ENCODE results near the gene IGF2R.

Gene IGF2R

GRCh38 chr6:160039441-160039840 lies 70.6 kb downstream of the IGF2R start:
- Histone ChIP-seq H4K20me1 (ENCODE audit: insufficient read depth, low read length) (no peaks in the 10 kb centered on the region), H3K4me1 (ENCODE audit: low read length) (no peaks in the 10 kb centered on the region), H3K4me3 (ENCODE audit: low read length) (no peak overlapping the region), H3K9me3 (replicated peaks; ENCODE audit: insufficient read depth, low read length) (no peaks in the 10 kb centered on the region), H3K9me2 (replicated peaks; ENCODE audit: insufficient read depth, low read length) (no peaks in the 10 kb centered on the region), H3K4me2 (ENCODE audit: low read depth, low read length) (no peak overlapping the region), H3K36me3 (replicated peaks; ENCODE audit: insufficient read depth, low read length) (no peaks in the 10 kb centered on the region), H3K9ac (ENCODE audit: low read length) (no peak overlapping the region), H3K27me3 (replicated peaks; ENCODE audit: insufficient read depth, low read length) (no peaks in the 10 kb centered on the region), H3K79me2 (ENCODE audit: low read length) (no peaks in the 10 kb centered on the region), H2AFZ (ENCODE audit: low read length) (no peak overlapping the region), H3K27ac (ENCODE audit: low read length) (no peak overlapping the region), H3F3A (ENCODE audit: insufficient read depth, low read length) (no peaks in the 10 kb centered on the region)
- TF ChIP-seq EZH2 (optimal IDR thresholded peaks at IDR 0.05; ENCODE audit: low read depth, low read length): no peak
- no peak for TF ChIP-seq EZH2phosphoT487 (IDR thresholded peaks at IDR 0.05; ENCODE audit: low read length)
- no peak for TF ChIP-seq CTCF (IDR thresholded peaks at IDR 0.05; ENCODE audit: low read length)
- DNase-seq: no peak

DNA sequence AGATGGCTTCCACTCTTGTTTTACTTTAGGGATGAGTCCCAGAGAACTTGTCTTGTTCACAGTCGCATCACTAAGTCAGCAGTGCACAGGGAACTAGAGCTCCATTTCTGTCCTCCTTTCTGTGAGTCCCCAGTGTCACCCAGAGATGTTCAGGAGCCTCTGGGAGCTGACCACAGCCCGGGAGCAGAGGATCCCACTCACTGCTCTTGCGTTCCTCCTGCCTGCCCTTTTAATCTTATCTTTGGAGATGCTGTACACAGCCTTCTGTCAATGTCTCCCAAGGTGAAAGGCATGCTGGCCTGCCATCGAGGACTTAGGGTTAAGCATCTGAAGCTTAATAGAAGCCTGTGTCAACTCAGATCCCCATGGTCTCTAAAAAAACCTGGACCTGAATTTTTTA lies 71.2 kb downstream of the IGF2R start:
- Histone ChIP-seq H3K9ac (ENCODE audit: low read length) (no peak overlapping the region), H3K9me2 (replicated peaks; ENCODE audit: insufficient read depth, low read length) (no peaks in the 10 kb centered on the region), H3K27ac (ENCODE audit: low read length) (no peak overlapping the region), H3K79me2 (ENCODE audit: low read length) (no peaks in the 10 kb centered on the region), H3K4me2 (ENCODE audit: low read depth, low read length) (no peak overlapping the region), H4K20me1 (ENCODE audit: insufficient read depth, low read length) (no peaks in the 10 kb centered on the region), H2AFZ (ENCODE audit: low read length) (no peak overlapping the region), H3K27me3 (replicated peaks; ENCODE audit: insufficient read depth, low read length) (no peaks in the 10 kb centered on the region), H3K4me1 (ENCODE audit: low read length) (no peaks in the 10 kb centered on the region), H3K36me3 (replicated peaks; ENCODE audit: insufficient read depth, low read length) (no peaks in the 10 kb centered on the region), H3K4me3 (ENCODE audit: low read length) (no peak overlapping the region), H3K9me3 (replicated peaks; ENCODE audit: insufficient read depth, low read length) (no peaks in the 10 kb centered on the region), H3F3A (ENCODE audit: insufficient read depth, low read length) (no peaks in the 10 kb centered on the region)
- TF ChIP-seq EZH2 (optimal IDR thresholded peaks at IDR 0.05; ENCODE audit: low read depth, low read length) (no peak), CTCF (IDR thresholded peaks at IDR 0.05; ENCODE audit: low read length) (no peak), EZH2phosphoT487 (IDR thresholded peaks at IDR 0.05; ENCODE audit: low read length) (no peak)
- no peak for DNase-seq

DNA sequence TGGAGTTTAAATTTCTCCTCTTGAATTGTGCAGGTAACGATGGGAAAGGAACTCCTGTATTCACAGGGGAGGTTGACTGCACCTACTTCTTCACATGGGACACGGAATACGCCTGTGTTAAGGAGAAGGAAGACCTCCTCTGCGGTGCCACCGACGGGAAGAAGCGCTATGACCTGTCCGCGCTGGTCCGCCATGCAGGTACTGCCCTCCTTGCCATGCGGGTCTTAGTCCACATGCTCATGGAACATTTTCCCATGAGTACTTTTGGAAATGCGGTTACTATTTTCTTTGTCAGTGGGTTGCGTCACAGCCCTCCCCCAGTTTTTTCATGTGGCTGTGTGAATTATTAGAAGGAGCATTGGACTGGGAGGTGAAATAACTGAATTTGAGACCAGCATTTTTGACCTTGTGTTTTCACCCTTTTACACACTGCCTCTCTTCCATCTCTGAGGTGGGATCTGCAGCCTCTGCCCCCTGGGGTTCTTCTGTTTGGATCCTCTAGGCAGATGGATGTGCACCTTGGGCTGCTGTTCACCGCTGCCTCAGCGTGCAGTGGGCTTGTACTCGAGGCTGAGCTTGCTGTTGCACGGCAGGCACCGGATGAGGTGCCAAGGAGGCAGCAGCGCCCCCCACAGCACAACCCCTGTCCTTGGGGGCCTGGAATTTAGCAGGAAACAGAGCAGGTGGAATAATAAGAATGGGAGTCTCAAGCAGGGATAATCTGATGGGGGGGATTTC lies 71.8 kb downstream of the IGF2R start:
- Histone ChIP-seq H3K27ac (ENCODE audit: low read length) (no peak overlapping the region), H3K27me3 (replicated peaks; ENCODE audit: insufficient read depth, low read length) (no peaks in the 10 kb centered on the region), H3K36me3 (replicated peaks; ENCODE audit: insufficient read depth, low read length) (no peaks in the 10 kb centered on the region), H3F3A (ENCODE audit: insufficient read depth, low read length) (no peaks in the 10 kb centered on the region), H3K4me2 (ENCODE audit: low read depth, low read length) (no peak overlapping the region), H3K4me1 (ENCODE audit: low read length) (no peaks in the 10 kb centered on the region), H3K4me3 (ENCODE audit: low read length) (no peak overlapping the region), H3K9me3 (replicated peaks; ENCODE audit: insufficient read depth, low read length) (no peaks in the 10 kb centered on the region), H3K79me2 (ENCODE audit: low read length) (no peaks in the 10 kb centered on the region), H2AFZ (ENCODE audit: low read length) (no peak overlapping the region), H3K9ac (ENCODE audit: low read length) (no peak overlapping the region), H3K9me2 (replicated peaks; ENCODE audit: insufficient read depth, low read length) (no peaks in the 10 kb centered on the region), H4K20me1 (ENCODE audit: insufficient read depth, low read length) (no peaks in the 10 kb centered on the region)
- TF ChIP-seq EZH2 (optimal IDR thresholded peaks at IDR 0.05; ENCODE audit: low read depth, low read length) (no peak), CTCF (IDR thresholded peaks at IDR 0.05; ENCODE audit: low read length) (no peak), EZH2phosphoT487 (IDR thresholded peaks at IDR 0.05; ENCODE audit: low read length) (no peak)
- no peak for DNase-seq

Measured in MM.1S (cell line).